ENCODE results near the gene MYO3A.

GRCh38 chr10:26173837-26174236 is 239.8 kb downstream of the MYO3A start:
- TF ChIP-seq CTCF (IDR thresholded peaks at IDR 0.05; ENCODE audit: low read length) (no peak), EZH2 (optimal IDR thresholded peaks at IDR 0.05; ENCODE audit: low read depth, low read length) (no peak), EZH2phosphoT487 (IDR thresholded peaks at IDR 0.05; ENCODE audit: low read length) (no peak)

Data from MM.1S (cell line).